HCT116 (cell line): ENCODE results near the gene GALNT18. TPM values are rescaled to one million over a fixed set of nuclear protein-coding genes. Genes with fewer than 3 reads are reported as not detected.
A peak's percentile ranks its signal among the peaks of the same experiment; 100 is the strongest.

Experiments used
- ATAC-seq: fragments of 200-7000 bp; cut with Tn5 transposase; 2 replicates; pipeline ENCODE4 v1.9.1; 2020; ENCODE audit warnings: mild to moderate bottlenecking, moderate library complexity
- BruUV-seq: library from RNA; stranded (reverse); fragments of 400-500 nt; replicated peaks from 2 replicates; lab custom pipeline; 2021; lab: Mats Ljungman, UMichigan
- CTCF ChIA-PET: fragments of 300-600 bp; sonication (Branson Sonifier 250); formaldehyde crosslinking; loops from one replicate; lab custom pipeline; 2021; ENCODE audit warnings: antibody characterized with exemption; lab: Charles Lee
- POLR2A ChIA-PET: fragments of 300-600, 350-600 bp; sonication (Branson Sonifier 250); formaldehyde crosslinking; loops from one replicate; lab custom pipeline; 2021; ENCODE audit warnings: antibody characterized with exemption; lab: Charles Lee
- RAD21 ChIA-PET, 2 experiments: fragments of 300-600 bp; sonication (Branson Sonifier 250); formaldehyde crosslinking; loops; one replicate each; lab custom pipeline; 2023; ENCODE audit warnings: low total read pairs in 2 of 2; ENCODE audit not compliant: uncharacterized antibody in 2 of 2, unreplicated experiment in 2 of 2, low non-redundant PET in 1 of 2; lab: Charles Lee
- DNase-seq: peaks from one replicate; pipeline ENCODE4 v3.0.0-alpha.2; 2010; ENCODE audit warnings: low read depth, low spot score
- H2AFZ ChIP-seq: fragments of 200-600 bp; shearing (Covaris generic), sonication (generic); 2 replicates; pipeline ENCODE4 v1.6.1; 2017; ENCODE audit warnings: low read depth, mixed run types, mixed read lengths, antibody characterized with exemption, low read length; ENCODE audit not compliant: poor library complexity, severe bottlenecking
- H3K27ac ChIP-seq: 2 replicates; pipeline ENCODE4 v1.5.1; 2012; ENCODE audit warnings: low read depth, low read length
- H3K27me3 ChIP-seq: fragments of 200-600 bp; sonication (generic); 2 replicates; pipeline ENCODE4 v1.6.1; 2016; ENCODE audit warnings: mixed run types, low read length, mixed read lengths; ENCODE audit not compliant: insufficient read depth
- H3K36me3 ChIP-seq, 2 experiments: fragments of 200-500 bp in 1 of 2; fragments of 200-600 bp in 1 of 2; sonication (Bioruptor generic) in 1 of 2; sonication (generic) in 1 of 2; 2 replicates each; pipeline versions ENCODE4 v1.5.1 to v1.6.1; 2014 to 2016; ENCODE audit warnings: low read length in 2 of 2, inconsistent platforms in 1 of 2, mixed read lengths in 1 of 2, mixed run types in 1 of 2; ENCODE audit not compliant: insufficient read depth in 2 of 2, control insufficient read depth in 1 of 2
- H3K4me1 ChIP-seq, 2 experiments: fragments of 200-600 bp in 1 of 2; sonication (generic) in 1 of 2; 2 replicates each; pipeline versions ENCODE4 v1.5.1 to v1.6.1; 2012 to 2017; ENCODE audit warnings: low read length in 2 of 2, inconsistent platforms in 1 of 2, mild to moderate bottlenecking in 1 of 2, mixed read lengths in 1 of 2, mixed run types in 1 of 2, moderate library complexity in 1 of 2; ENCODE audit not compliant: insufficient read depth in 2 of 2, control insufficient read depth in 1 of 2
- H3K4me2 ChIP-seq: fragments of 200-600 bp; sonication (generic); 2 replicates; pipeline ENCODE4 v1.6.1; 2017; ENCODE audit warnings: mixed run types, low read length, mixed read lengths
- H3K4me3 ChIP-seq, 2 experiments: fragments of 200-600 bp in 1 of 2; sonication (generic) in 1 of 2; replicated peaks in 1 of 2; 2 replicates each; pipeline ENCODE4 v1.5.1; 2011 to 2016; ENCODE audit warnings: low read length in 2 of 2, control low read depth in 1 of 2, low read depth in 1 of 2, mild to moderate bottlenecking in 1 of 2, mixed read lengths in 1 of 2, mixed run types in 1 of 2
- H3K79me2 ChIP-seq: fragments of 200-600 bp; sonication (generic); 2 replicates; pipeline ENCODE4 v1.6.1; 2017; ENCODE audit warnings: mild to moderate bottlenecking, mixed run types, low read length, moderate library complexity, mixed read lengths; ENCODE audit not compliant: insufficient read depth
- H3K9ac ChIP-seq: fragments of 200-600 bp; sonication (generic); 2 replicates; pipeline ENCODE4 v1.6.1; 2016; ENCODE audit warnings: low read length, mixed read lengths
- H3K9me2 ChIP-seq: fragments of 200-600 bp; sonication (generic), shearing (Covaris generic); 2 replicates; pipeline ENCODE4 v1.6.1; 2017; ENCODE audit warnings: mixed run types, mild to moderate bottlenecking, moderate library complexity; ENCODE audit not compliant: insufficient read depth
- H3K9me3 ChIP-seq, 2 experiments: fragments of 200-500 bp in 1 of 2; fragments of 200-600 bp in 1 of 2; sonication (Bioruptor generic) in 1 of 2; sonication (generic) in 1 of 2; 2 replicates each; pipeline ENCODE4 v1.6.1; 2014 to 2017; ENCODE audit warnings: low read length in 2 of 2, mixed read lengths in 2 of 2, inconsistent platforms in 1 of 2, low read depth in 1 of 2, mild to moderate bottlenecking in 1 of 2, mixed run types in 1 of 2, moderate library complexity in 1 of 2; ENCODE audit not compliant: control insufficient read depth in 1 of 2, insufficient read depth in 1 of 2
- H4K20me1 ChIP-seq: fragments of 200-600 bp; sonication (generic), shearing (Covaris generic); 2 replicates; pipeline ENCODE4 v1.6.1; 2017; ENCODE audit warnings: mixed run types, mild to moderate bottlenecking, moderate library complexity; ENCODE audit not compliant: insufficient read depth
- CEBPB ChIP-seq: IDR thresholded peaks from 2 replicates; pipeline ENCODE4 v1.6.1; 2012; ENCODE audit warnings: low read depth
- EGR1 ChIP-seq: IDR thresholded peaks from 2 replicates; pipeline ENCODE4 v1.6.1; 2012; ENCODE audit warnings: low read depth
- ELF1 ChIP-seq: IDR thresholded peaks from 2 replicates; pipeline ENCODE4 v1.6.1; 2012; ENCODE audit warnings: low read depth, borderline replicate concordance
- EZH2 ChIP-seq: fragments of 200-600 bp; sonication (generic); IDR thresholded peaks from 2 replicates; pipeline ENCODE4 v1.6.1; 2017; ENCODE audit warnings: antibody characterized with exemption, mixed run types
- FOSL1 ChIP-seq: IDR thresholded peaks from 2 replicates; pipeline ENCODE4 v1.6.1; 2012; ENCODE audit warnings: low read depth
- RAD21 ChIP-seq: IDR thresholded peaks from 2 replicates; pipeline ENCODE4 v1.6.1; 2012; ENCODE audit warnings: low read depth, mild to moderate bottlenecking
- SIN3A ChIP-seq: IDR thresholded peaks from 2 replicates; pipeline ENCODE4 v1.6.1; 2012; ENCODE audit warnings: low read depth
- YY1 ChIP-seq: IDR thresholded peaks from 2 replicates; pipeline ENCODE4 v1.6.1; 2011; ENCODE audit warnings: low read length, low read depth, moderate library complexity, mild to moderate bottlenecking; ENCODE audit not compliant: insufficient replicate concordance; ENCODE audit errors: extremely low read depth
- ZFX ChIP-seq: fragments of 450-650 bp; IDR thresholded peaks from 2 replicates; pipeline ENCODE4 v1.6.1; 2017
- ZNF274 ChIP-seq: fragments of 200-500 bp; sonication (Bioruptor generic); IDR thresholded peaks from 2 replicates; pipeline ENCODE4 v1.6.1; 2014; ENCODE audit warnings: mild to moderate bottlenecking, low read depth, low read length, inconsistent platforms
- intact Hi-C: fragments of 100-400 bp; cut with micrococcal nuclease; formaldehyde crosslinking; loops from 2 replicates; pipeline ENCODE4 v1.10.0; 2022
- total RNA-seq: library from RNA; stranded (reverse); gene quantifications from one replicate; pipeline ENCODE4 v1.2.1, GENCODE V29; 2021; ENCODE audit not compliant: unreplicated experiment
- TF ChIP-seq, protein P1 (sequence below): IDR thresholded peaks from 2 replicates; pipeline ENCODE4 v1.6.1; 2011; ENCODE audit warnings: mild to moderate bottlenecking, low read length, moderate library complexity; ENCODE audit not compliant: insufficient replicate concordance; ENCODE audit errors: extremely low read depth
- TF ChIP-seq, protein P2 (sequence below), 3 experiments: fragments of 200-600 bp in 1 of 3; sonication (generic) in 1 of 3; IDR thresholded peaks in 2 of 3; conservative IDR thresholded peaks in 1 of 3; 2 replicates each; pipeline ENCODE4 v1.5.1; 2012 to 2017; ENCODE audit warnings: low read depth in 2 of 3, low read length in 2 of 3, antibody characterized with exemption in 1 of 3, borderline replicate concordance in 1 of 3, control low read depth in 1 of 3, mild to moderate bottlenecking in 1 of 3, mixed read lengths in 1 of 3, mixed run types in 1 of 3, moderate library complexity in 1 of 3; ENCODE audit not compliant: insufficient read depth in 1 of 3

The GALNT18 gene
- total RNA-seq, 1 experiment from 2014 or later, result 19.9 TPM

DNA sequence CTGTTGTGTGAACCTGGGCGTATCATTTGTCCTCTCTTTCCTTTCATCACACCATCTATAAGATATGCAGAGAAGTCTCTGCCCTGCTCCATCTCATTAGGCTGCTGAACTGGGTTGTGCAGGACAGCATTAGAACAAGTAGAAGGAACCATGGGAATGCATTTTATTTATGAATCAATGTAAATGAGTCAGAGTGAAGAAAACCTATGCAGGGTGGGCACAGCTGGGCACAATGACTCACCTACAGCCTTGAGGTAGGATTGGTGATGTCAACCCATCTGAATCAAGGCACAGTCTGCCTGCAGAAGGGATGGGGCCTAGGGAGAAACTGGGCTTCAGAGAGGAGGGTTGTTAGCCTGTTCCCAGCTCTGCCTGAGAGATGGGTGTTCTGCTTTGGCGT lies 392.2 kb downstream of the GALNT18 start:
- ChIA-PET CTCF (no interaction called here), POLR2A (no interaction called here), RAD21 (no interaction called here)
- BruUV-seq, result no TSS peak
- Histone ChIP-seq H3K4me2 (0 out of 2 replicates have a peak overlapping the region, but pooled peaks have one; percentile 0), H3K27ac (no peak overlapping the region), H2AFZ (no peak overlapping the region), H3K27me3 (peaks cover 9% of the 10 kb centered on the region; the same call in 1 of the 2 replicates), H3K9me3 (no peaks in the 10 kb centered on the region), H3K4me1 (peaks cover 0 to 9% of the 10 kb centered on the region in 2 experiments; a peak in 1 of 4 replicates), H3K79me2 (no peaks in the 10 kb centered on the region), H3K9me2 (no peaks in the 10 kb centered on the region), H3K4me3 (no peak overlapping the region), H4K20me1 (no peaks in the 10 kb centered on the region), H3K9ac (no peak overlapping the region), H3K36me3 (no peaks in the 10 kb centered on the region)
- intact Hi-C loops, result loop anchor here (2.0 kb wide), 1 partner anchor 557 kb away; no protein-coding TSS in a partner anchor
- DNase-seq (no peak), ATAC-seq (no peak)
- TF ChIP-seq ELF1 (no peak), RAD21 (no peak), EZH2 (no peak), ZNF274 (no peak)

DNA sequence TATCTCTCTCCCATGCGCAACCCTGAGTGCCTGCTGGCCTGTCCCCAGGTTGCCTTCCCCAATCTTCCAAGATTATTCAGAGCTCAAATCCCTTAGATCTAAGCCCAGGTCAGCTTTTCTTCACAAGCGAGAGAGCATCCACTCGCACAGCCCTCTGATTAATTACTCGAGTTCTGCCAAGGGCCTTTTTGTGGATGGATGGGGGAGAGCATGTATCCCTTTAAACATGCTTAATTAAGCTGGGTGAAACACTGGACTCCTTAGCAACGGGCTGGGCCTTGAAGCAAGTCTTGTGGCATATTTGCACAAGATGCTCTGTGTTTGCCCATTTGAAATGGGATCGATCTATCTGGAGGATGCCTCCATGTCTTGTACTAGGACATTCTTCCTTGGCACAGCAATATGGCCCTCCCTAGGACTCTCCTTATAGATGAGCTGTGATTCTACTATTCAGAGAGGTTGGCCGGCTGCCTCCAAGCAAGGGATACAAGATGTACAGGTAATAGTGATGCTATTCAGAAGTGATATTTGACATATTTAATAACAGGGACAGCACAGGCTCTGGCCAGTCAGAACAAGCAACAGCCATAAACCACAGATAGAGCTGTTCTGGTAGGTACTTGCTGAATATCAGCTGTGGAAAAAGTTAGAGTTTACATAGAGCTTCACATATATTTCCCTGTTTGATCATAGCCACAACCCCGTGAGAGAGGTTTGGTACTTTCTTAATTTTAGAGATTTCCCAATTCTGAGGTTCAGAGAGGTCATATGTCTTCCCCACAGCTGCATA lies 394.3 kb downstream of the GALNT18 start:
- CTCF ChIA-PET, result no interaction called here
- POLR2A ChIA-PET, result no interaction called here
- TF ChIP-seq FOSL1 (no peak), EZH2 (no peak), SIN3A (no peak), ZFX (no peak), CEBPB (no peak), YY1 (no peak), ZNF274 (no peak), EGR1 (no peak)
- TF ChIP-seq, protein P1, sequence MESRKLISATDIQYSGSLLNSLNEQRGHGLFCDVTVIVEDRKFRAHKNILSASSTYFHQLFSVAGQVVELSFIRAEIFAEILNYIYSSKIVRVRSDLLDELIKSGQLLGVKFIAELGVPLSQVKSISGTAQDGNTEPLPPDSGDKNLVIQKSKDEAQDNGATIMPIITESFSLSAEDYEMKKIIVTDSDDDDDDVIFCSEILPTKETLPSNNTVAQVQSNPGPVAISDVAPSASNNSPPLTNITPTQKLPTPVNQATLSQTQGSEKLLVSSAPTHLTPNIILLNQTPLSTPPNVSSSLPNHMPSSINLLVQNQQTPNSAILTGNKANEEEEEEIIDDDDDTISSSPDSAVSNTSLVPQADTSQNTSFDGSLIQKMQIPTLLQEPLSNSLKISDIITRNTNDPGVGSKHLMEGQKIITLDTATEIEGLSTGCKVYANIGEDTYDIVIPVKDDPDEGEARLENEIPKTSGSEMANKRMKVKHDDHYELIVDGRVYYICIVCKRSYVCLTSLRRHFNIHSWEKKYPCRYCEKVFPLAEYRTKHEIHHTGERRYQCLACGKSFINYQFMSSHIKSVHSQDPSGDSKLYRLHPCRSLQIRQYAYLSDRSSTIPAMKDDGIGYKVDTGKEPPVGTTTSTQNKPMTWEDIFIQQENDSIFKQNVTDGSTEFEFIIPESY, result no peak
- TF ChIP-seq, protein P2, sequence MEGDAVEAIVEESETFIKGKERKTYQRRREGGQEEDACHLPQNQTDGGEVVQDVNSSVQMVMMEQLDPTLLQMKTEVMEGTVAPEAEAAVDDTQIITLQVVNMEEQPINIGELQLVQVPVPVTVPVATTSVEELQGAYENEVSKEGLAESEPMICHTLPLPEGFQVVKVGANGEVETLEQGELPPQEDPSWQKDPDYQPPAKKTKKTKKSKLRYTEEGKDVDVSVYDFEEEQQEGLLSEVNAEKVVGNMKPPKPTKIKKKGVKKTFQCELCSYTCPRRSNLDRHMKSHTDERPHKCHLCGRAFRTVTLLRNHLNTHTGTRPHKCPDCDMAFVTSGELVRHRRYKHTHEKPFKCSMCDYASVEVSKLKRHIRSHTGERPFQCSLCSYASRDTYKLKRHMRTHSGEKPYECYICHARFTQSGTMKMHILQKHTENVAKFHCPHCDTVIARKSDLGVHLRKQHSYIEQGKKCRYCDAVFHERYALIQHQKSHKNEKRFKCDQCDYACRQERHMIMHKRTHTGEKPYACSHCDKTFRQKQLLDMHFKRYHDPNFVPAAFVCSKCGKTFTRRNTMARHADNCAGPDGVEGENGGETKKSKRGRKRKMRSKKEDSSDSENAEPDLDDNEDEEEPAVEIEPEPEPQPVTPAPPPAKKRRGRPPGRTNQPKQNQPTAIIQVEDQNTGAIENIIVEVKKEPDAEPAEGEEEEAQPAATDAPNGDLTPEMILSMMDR (IDR thresholded peaks at IDR 0.05 in 2 of 3, conservative IDR thresholded peaks at IDR 0.05 in 1 of 3; ENCODE audit: borderline replicate concordance in 1 of 3, insufficient read depth in 1 of 3, low read depth in 2 of 3, low read length in 2 of 3), result no peak

More for the DNA sequence above, 394.3 kb downstream of the GALNT18 start:
- H3K4me2 ChIP-seq, result no peak overlapping the region
- H3K27ac ChIP-seq, result no peak overlapping the region
- ATAC-seq (no peak), DNase-seq (no peak)
- no peak overlapping the region for H2AFZ ChIP-seq
- peaks cover 3% of the 10 kb centered on the region; the same call in 1 of the 2 replicates for H3K27me3 ChIP-seq
- no TSS peak for BruUV-seq
- no peaks in the 10 kb centered on the region for H3K9me3 ChIP-seq
- H3K9ac ChIP-seq, result no peak overlapping the region
- H3K4me1 ChIP-seq, result peaks cover 0 to 9% of the 10 kb centered on the region in 2 experiments; a peak in 1 of 4 replicates
- no peak overlapping the region for H3K4me3 ChIP-seq
- no peaks in the 10 kb centered on the region for H4K20me1 ChIP-seq
- no peaks in the 10 kb centered on the region for H3K9me2 ChIP-seq
- no peaks in the 10 kb centered on the region for H3K79me2 ChIP-seq
- intact Hi-C loops, result no loop called here
- H3K36me3 ChIP-seq, result no peaks in the 10 kb centered on the region
- RAD21 ChIA-PET, result no interaction called here
